Type B pancreatic cell (in vitro differentiated cells): ENCODE data around the gene ZCWPW1. TPM values are rescaled to one million over a fixed set of nuclear protein-coding genes. Genes with fewer than 3 reads are reported as not detected.

Source experiments
- DNase-seq: peaks from one replicate; pipeline ENCODE4 v3.0.0; 2021; ENCODE audit warnings: mixed read lengths; ENCODE audit not compliant: unreplicated experiment; ENCODE audit errors: extremely low spot score
- H3K27ac Mint-ChIP-seq: 2 replicates; pipeline ENCODE4 v1.8.0; 2021; ENCODE audit warnings: mild to moderate bottlenecking, mixed read lengths
- H3K27me3 Mint-ChIP-seq: 2 replicates; pipeline ENCODE4 v1.8.0; 2021; ENCODE audit warnings: mixed read lengths
- H3K36me3 Mint-ChIP-seq: 2 replicates; pipeline ENCODE4 v1.8.0; 2021; ENCODE audit warnings: mixed read lengths
- H3K4me1 Mint-ChIP-seq: one replicate; pipeline ENCODE4 v1.8.0; 2021; ENCODE audit warnings: mixed read lengths; ENCODE audit not compliant: unreplicated experiment
- H3K4me3 Mint-ChIP-seq: 2 replicates; pipeline ENCODE4 v1.8.0; 2021; ENCODE audit warnings: mild to moderate bottlenecking, mixed read lengths
- H3K9me3 Mint-ChIP-seq: 2 replicates; pipeline ENCODE4 v1.8.0; 2021; ENCODE audit warnings: mixed read lengths
- long read RNA-seq: library from polyadenylated mRNA; unstranded; transcript quantifications from one replicate; pipeline ENCODE4 v2.0.0, GENCODE V29; 2020
- total RNA-seq: library from RNA; stranded (reverse); gene quantifications from 2 replicates; pipeline ENCODE4 v1.2.1, GENCODE V29; 2021; ENCODE audit warnings: low replicate concordance
- TF ChIP-seq, protein P1 (sequence below): fragments of 200-600 bp; sonication (generic); conservative IDR thresholded peaks from 2 replicates; pipeline ENCODE4 v1.5.0; 2021; ENCODE audit warnings: antibody characterized with exemption, mild to moderate bottlenecking

Gene ZCWPW1, protein sequence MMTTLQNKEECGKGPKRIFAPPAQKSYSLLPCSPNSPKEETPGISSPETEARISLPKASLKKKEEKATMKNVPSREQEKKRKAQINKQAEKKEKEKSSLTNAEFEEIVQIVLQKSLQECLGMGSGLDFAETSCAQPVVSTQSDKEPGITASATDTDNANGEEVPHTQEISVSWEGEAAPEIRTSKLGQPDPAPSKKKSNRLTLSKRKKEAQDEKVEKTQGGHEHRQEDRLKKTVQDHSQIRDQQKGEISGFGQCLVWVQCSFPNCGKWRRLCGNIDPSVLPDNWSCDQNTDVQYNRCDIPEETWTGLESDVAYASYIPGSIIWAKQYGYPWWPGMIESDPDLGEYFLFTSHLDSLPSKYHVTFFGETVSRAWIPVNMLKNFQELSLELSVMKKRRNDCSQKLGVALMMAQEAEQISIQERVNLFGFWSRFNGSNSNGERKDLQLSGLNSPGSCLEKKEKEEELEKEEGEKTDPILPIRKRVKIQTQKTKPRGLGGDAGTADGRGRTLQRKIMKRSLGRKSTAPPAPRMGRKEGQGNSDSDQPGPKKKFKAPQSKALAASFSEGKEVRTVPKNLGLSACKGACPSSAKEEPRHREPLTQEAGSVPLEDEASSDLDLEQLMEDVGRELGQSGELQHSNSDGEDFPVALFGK
- 2.2 and 2.7 TPM in 2 replicates for total RNA-seq
- long read RNA-seq, result 0 reads

DNA sequence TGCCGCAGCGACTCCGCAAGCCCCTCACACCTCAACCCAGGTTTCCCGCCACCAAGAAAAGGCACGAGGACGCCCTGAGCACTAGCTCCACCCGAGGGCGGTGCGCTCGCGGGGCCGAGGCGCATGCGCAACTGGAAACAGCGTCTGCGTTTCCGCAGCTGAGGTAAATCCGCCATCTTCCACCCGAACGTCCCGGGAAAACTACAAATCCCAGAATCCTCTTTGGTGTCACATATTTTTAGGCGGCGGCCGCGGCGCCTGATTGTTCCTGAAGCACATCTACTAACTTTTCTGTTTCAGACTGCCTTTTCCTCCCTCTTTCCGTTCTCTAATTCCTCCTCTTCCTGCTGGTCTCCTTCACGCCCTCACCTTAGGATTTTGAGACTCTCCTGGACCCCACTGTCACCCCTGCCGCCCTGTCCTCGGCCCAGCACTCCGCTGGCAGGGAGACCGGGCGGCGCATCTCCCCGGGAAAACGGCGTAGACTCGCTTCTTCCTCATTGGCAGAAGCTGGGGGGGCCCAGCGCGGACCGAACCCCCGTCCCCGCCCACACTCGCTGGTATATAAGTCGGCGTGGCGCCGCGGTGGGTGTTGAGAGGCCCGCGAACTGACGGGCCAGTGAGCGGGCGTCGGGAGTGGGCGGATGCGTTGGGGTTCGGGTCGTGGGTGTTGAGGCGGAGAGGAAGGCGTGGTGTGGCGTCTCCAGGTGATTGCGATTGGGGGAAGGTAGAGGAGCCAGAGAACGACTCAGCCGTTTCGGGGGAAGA is at the start of gene ZCWPW1:
ZCWPW1 (minus strand) TSS at position 505 of the 768 bp plus-strand sequence. CDS start 8,054 bp downstream, outside the sequence.
- Mint-ChIP-seq H3K27me3 (peaks cover 17% of the 10 kb centered on the region), H3K9me3 (no peaks in the 10 kb centered on the region), H3K4me3 (peak within 1 kb of the TSS; percentile 99), H3K4me1 (peaks cover 19% of the 10 kb centered on the region), H3K27ac (peak within 1 kb of the TSS; percentile 100), H3K36me3 (peaks cover 13% of the 10 kb centered on the region)
- DNase-seq, result peak; percentile 94
- TF ChIP-seq, protein P1, sequence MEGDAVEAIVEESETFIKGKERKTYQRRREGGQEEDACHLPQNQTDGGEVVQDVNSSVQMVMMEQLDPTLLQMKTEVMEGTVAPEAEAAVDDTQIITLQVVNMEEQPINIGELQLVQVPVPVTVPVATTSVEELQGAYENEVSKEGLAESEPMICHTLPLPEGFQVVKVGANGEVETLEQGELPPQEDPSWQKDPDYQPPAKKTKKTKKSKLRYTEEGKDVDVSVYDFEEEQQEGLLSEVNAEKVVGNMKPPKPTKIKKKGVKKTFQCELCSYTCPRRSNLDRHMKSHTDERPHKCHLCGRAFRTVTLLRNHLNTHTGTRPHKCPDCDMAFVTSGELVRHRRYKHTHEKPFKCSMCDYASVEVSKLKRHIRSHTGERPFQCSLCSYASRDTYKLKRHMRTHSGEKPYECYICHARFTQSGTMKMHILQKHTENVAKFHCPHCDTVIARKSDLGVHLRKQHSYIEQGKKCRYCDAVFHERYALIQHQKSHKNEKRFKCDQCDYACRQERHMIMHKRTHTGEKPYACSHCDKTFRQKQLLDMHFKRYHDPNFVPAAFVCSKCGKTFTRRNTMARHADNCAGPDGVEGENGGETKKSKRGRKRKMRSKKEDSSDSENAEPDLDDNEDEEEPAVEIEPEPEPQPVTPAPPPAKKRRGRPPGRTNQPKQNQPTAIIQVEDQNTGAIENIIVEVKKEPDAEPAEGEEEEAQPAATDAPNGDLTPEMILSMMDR, result no peak

DNA sequence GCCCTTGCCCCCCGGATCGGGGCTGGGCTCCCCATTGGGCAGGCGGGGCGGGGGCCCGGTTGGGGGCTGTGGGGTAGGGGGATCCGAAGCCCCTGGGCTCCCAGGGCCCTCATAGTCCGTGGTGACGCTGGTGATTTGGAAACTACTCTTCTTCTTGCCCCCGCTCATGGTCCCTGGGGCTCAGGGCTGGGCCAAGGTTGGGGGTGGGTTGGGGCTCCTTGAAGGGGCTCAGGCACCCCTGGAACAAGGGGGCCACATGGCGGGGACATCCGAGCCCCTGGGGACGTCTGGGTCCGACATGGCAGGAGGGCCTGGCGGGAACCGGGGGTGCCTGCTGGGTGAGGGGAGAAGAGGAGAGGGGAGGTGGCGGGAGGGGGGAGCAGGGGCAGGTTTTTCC is 49.4 kb upstream of the ZCWPW1 start:
- Mint-ChIP-seq H3K4me3 (peak overlapping the region; percentile 92), H3K27me3 (no peaks in the 10 kb centered on the region), H3K36me3 (no peaks in the 10 kb centered on the region), H3K4me1 (peaks cover 20% of the 10 kb centered on the region), H3K27ac (peak overlapping the region; percentile 51), H3K9me3 (no peaks in the 10 kb centered on the region)
- TF ChIP-seq, protein P1, result no peak
- DNase-seq, result no peak

DNA sequence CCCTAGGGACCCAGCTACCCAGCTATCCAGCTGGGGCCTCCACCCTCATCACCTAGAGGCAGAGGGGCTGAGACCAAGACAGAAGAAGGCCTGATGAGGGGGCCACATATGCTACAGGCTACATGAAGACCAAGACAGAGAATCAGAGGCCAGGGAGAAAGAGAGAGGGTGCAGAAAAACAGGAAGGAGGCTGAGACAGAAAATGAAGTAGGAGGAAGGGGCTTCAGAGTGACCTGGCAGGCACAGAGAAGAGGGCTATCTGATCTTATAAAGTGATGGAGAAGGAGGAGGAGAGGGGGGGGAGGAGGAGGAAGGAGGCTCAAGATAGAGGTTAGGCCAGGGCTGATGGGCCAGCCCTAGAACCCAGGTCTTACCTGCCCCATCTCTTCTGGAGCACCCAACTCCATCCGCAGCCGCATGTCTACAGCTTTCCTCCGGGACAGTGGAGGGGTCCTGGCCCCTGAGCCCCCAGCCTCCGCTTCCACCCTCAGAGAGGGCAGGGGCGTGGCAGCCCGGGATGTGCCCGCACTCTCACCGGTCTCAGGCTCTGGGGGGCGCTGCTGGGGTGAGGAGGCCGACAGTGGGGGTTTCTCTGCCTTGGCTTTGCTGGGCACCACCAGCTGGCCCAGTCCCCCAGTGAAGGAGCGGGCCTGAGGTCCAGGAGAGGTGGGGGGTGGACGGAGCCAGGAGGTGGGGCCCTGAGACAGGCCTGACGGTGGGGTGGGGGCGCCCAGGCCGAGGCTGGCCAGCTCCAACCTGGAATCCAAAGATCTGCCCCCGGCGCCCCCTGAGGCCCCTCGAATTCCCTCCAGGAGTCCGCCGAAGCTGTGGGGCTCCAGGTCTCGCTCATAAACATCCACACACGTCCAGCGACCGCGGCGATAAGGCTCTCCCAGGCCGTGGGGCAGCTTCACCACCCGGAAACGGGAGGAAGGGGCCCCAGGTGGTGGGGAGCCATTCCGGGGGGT is 48.7 kb upstream of the ZCWPW1 start:
- no peaks in the 10 kb centered on the region for H3K27me3 Mint-ChIP-seq
- peak overlapping the region; percentile 89 for H3K4me3 Mint-ChIP-seq
- H3K9me3 Mint-ChIP-seq, result no peaks in the 10 kb centered on the region
- TF ChIP-seq, protein P1, result no peak
- DNase-seq, result no peak
- peak overlapping the region; percentile 70 for H3K27ac Mint-ChIP-seq
- peaks cover 20% of the 10 kb centered on the region for H3K4me1 Mint-ChIP-seq
- no peaks in the 10 kb centered on the region for H3K36me3 Mint-ChIP-seq

DNA sequence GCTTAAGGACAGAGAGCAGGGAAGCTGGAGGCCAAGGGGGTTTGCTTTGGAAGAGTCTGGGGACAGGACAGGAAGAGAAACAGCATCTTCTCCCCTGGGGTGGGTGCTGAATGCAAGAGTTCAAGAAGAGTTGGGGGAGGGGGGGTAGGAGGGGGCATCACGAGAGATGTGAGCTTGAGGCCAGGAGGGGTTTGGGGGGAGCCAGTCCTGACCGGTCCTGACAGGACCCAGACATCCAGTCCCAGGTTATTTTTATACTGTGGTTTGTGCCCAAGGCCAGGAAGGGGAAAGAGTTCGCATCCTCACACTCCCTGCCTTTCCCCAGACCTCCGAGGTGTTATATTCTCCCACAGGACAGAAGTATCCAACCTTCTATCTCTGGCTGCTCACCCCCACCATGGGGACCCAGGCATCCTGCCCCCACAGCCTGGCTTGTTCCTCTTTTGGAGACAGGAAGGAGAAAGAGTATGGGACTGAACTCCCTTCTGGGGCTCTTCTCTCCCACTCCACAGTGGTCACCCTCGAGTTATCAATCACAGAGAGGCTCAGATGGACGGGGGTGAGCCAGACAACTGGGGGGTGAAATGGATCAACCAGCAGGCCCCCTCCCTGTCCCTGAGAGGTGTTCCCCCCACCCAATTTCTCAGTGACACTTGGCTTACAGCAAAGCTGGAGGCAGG is 47.7 kb upstream of the ZCWPW1 start:
- peaks cover 17% of the 10 kb centered on the region for H3K4me1 Mint-ChIP-seq
- TF ChIP-seq, protein P1, result no peak
- H3K27ac Mint-ChIP-seq, result peak overlapping the region; percentile 75
- DNase-seq, result no peak
- no peaks in the 10 kb centered on the region for H3K27me3 Mint-ChIP-seq
- H3K9me3 Mint-ChIP-seq, result no peaks in the 10 kb centered on the region
- peak overlapping the region; percentile 89 for H3K4me3 Mint-ChIP-seq
- no peaks in the 10 kb centered on the region for H3K36me3 Mint-ChIP-seq
